SK-N-SH treated with all-trans-retinoic acid at 6 μM for 48 hours (cell line): ENCODE measurements around the gene KDSR.
"Not testable (repeated sequence)": the region's sequence is repeated elsewhere in the genome, so short reads cannot be mapped to it uniquely, and the experiment has no call there.

Experiments
- ATAC-seq: fragments of 200-7000 bp; cut with Tn5 transposase; 3 replicates; pipeline ENCODE4 v1.9.1; 2020; ENCODE audit warnings: mild to moderate bottlenecking, moderate library complexity
- ARNTL ChIP-seq: fragments of 450-650 bp; formaldehyde crosslinking; IDR thresholded peaks from 2 replicates; pipeline ENCODE4 v1.5.0; 2020; ENCODE audit warnings: low read depth, mild to moderate bottlenecking, moderate library complexity, borderline replicate concordance
- BACH2 ChIP-seq: fragments of 250-450 bp; sonication (Bioruptor Pico); IDR thresholded peaks from 2 replicates; pipeline ENCODE4 v1.9.0; 2021; ENCODE audit warnings: mild to moderate bottlenecking, borderline replicate concordance
- CSDC2 ChIP-seq: fragments of 250-450 bp; sonication (Bioruptor Pico); IDR thresholded peaks from 2 replicates; pipeline ENCODE4 v1.5.0; 2020; ENCODE audit warnings: mild to moderate bottlenecking, moderate library complexity
- ESRRG ChIP-seq: fragments of 250-450 bp; sonication (Bioruptor Pico); IDR thresholded peaks from 2 replicates; pipeline ENCODE4 v1.6.1; 2021; ENCODE audit warnings: mild to moderate bottlenecking
- GLIS3 ChIP-seq: fragments of 250-450 bp; sonication (Bioruptor Pico); IDR thresholded peaks from 2 replicates; pipeline ENCODE4 v1.5.0; 2020; ENCODE audit warnings: mild to moderate bottlenecking, moderate library complexity
- OSR1 ChIP-seq: fragments of 250-450 bp; sonication (Bioruptor Pico); IDR thresholded peaks from 2 replicates; pipeline ENCODE4 v1.8.0; 2022; ENCODE audit warnings: moderate library complexity, mild to moderate bottlenecking, inconsistent platforms
- PPARA ChIP-seq: fragments of 250-450 bp; sonication (Bioruptor Pico); IDR thresholded peaks from 2 replicates; pipeline ENCODE4 v1.5.0; 2020; ENCODE audit warnings: mild to moderate bottlenecking, borderline replicate concordance
- RARB ChIP-seq: fragments of 250-450 bp; sonication (Bioruptor Pico); IDR thresholded peaks from 2 replicates; pipeline ENCODE4 v1.8.0; 2021; ENCODE audit warnings: mild to moderate bottlenecking, moderate library complexity
- SNAI2 ChIP-seq: fragments of 250-450 bp; sonication (Bioruptor Pico); IDR thresholded peaks from 2 replicates; pipeline ENCODE4 v1.5.0; 2020; ENCODE audit warnings: mild to moderate bottlenecking, moderate library complexity
- TCF4 ChIP-seq: fragments of 250-450 bp; sonication (Bioruptor Pico); IDR thresholded peaks from 2 replicates; pipeline ENCODE4 v1.8.0; 2021; ENCODE audit warnings: mild to moderate bottlenecking, moderate library complexity, borderline replicate concordance
- TOX ChIP-seq: fragments of 250-450 bp; sonication (Bioruptor Pico); IDR thresholded peaks from 2 replicates; pipeline ENCODE4 v1.8.0; 2021; ENCODE audit warnings: mild to moderate bottlenecking, moderate library complexity, borderline replicate concordance
- ZC3H10 ChIP-seq: fragments of 250-450 bp; sonication (Bioruptor Pico); IDR thresholded peaks from 2 replicates; pipeline ENCODE4 v1.5.1; 2021; ENCODE audit warnings: mild to moderate bottlenecking, moderate library complexity
- ZFP3 ChIP-seq: fragments of 250-450 bp; sonication (Bioruptor Pico); IDR thresholded peaks from 2 replicates; pipeline ENCODE4 v1.5.0; 2020; ENCODE audit warnings: mild to moderate bottlenecking, moderate library complexity
- ZNF565 ChIP-seq: fragments of 450-650 bp; formaldehyde crosslinking; conservative IDR thresholded peaks from 2 replicates; pipeline ENCODE4 v1.5.0; 2020; ENCODE audit warnings: low read depth, mild to moderate bottlenecking, moderate library complexity
- ZNF8 ChIP-seq: fragments of 450-650 bp; formaldehyde crosslinking; IDR thresholded peaks from 2 replicates; pipeline ENCODE4 v1.5.0; 2020; ENCODE audit warnings: mild to moderate bottlenecking, moderate library complexity
- TF ChIP-seq, protein P1 (sequence below): fragments of 250-450 bp; sonication (Bioruptor Pico); IDR thresholded peaks from 2 replicates; pipeline ENCODE4 v1.8.0; 2020; ENCODE audit warnings: mild to moderate bottlenecking, moderate library complexity, borderline replicate concordance
- TF ChIP-seq, protein P2 (sequence below): fragments of 250-450 bp; sonication (Bioruptor Pico); IDR thresholded peaks from 2 replicates; pipeline ENCODE4 v1.5.1; 2020; ENCODE audit warnings: low read depth, mild to moderate bottlenecking, moderate library complexity
- TF ChIP-seq, protein P3 (sequence below): fragments of 250-450 bp; sonication (Bioruptor Pico); IDR thresholded peaks from 2 replicates; pipeline ENCODE4 v1.5.0; 2020; ENCODE audit warnings: mild to moderate bottlenecking, moderate library complexity
- TF ChIP-seq, protein P4 (sequence below): fragments of 250-450 bp; sonication (Bioruptor Pico); IDR thresholded peaks from 2 replicates; pipeline ENCODE4 v1.5.1; 2021; ENCODE audit warnings: mild to moderate bottlenecking, moderate library complexity
- TF ChIP-seq, protein P5 (sequence below): fragments of 250-450 bp; sonication (Bioruptor Pico); IDR thresholded peaks from 2 replicates; pipeline ENCODE4 v1.8.0; 2021; ENCODE audit warnings: low read depth, mild to moderate bottlenecking, moderate library complexity, borderline replicate concordance

KDSR gene

DNA sequence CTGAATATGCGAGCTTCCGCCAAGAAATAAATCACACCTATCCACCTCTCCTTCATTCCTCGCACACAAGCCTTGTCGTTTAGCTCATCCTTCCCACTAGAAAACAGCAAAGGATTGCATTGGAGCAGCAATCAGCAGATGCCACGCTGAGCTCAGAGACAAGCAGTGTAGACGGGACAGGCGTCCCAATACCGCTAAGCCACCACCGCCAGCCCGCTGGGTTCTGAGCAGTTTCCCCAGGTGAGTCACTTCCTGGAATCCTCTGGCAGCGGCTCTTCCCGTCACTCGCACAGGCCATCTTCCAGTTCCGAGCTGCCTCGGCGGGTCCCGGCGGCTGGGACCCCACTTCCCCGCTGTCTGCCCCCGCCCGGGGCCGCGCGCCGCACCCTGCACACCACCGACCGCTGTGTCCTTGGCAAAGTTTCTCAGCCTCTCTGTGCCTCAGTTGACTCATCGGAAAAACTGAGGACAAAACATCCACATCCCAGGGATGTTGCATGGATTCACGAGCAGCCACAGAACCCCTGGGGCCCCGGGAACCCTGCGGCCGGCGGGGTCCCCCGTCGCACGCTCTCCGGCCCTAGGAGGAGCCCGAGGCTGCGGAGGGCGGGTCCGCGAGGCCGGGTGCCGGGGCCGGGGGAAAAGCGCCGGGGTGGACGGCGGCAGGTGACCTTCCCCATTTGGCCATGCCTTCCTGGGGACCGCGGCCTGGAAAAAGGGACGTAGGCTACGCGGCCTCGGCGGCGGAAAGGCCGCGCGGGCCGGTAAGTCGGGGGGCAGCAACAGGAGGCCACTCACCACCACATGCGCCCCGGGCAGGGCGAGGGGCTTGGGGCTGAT lies 573 bp downstream of the KDSR start (continued):
- TF ChIP-seq, protein P1, sequence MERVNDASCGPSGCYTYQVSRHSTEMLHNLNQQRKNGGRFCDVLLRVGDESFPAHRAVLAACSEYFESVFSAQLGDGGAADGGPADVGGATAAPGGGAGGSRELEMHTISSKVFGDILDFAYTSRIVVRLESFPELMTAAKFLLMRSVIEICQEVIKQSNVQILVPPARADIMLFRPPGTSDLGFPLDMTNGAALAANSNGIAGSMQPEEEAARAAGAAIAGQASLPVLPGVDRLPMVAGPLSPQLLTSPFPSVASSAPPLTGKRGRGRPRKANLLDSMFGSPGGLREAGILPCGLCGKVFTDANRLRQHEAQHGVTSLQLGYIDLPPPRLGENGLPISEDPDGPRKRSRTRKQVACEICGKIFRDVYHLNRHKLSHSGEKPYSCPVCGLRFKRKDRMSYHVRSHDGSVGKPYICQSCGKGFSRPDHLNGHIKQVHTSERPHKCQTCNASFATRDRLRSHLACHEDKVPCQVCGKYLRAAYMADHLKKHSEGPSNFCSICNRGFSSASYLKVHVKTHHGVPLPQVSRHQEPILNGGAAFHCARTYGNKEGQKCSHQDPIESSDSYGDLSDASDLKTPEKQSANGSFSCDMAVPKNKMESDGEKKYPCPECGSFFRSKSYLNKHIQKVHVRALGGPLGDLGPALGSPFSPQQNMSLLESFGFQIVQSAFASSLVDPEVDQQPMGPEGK: no peak
- TF ChIP-seq CSDC2 (CRISPR knock-in tag) (no peak), ZFP3 (no peak), PPARA (CRISPR knock-in tag) (no peak), TCF4 (CRISPR knock-in tag) (no peak), ZC3H10 (CRISPR knock-in tag) (no peak), ARNTL (CRISPR knock-in tag) (no peak)

DNA sequence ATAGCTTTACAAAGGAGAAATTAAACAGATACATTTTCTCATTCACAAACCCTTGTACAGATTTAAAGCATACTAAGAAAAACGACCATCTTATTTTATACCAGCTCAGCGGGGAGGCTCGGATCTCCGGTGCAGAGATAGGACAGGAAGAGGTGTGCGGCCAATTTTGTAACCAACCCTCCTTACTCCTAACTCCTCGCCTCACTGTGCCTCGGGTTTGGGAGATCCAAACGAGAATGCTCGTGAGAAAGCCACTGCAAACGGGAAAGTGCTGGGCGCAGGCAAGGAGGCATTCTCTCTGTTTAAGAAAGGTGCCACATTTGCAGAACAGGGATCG lies 1.2 kb downstream of the KDSR start:
- 0 out of 3 replicates have a peak, but pooled peaks have one; percentile 0 for ATAC-seq
- TF ChIP-seq, protein P2, sequence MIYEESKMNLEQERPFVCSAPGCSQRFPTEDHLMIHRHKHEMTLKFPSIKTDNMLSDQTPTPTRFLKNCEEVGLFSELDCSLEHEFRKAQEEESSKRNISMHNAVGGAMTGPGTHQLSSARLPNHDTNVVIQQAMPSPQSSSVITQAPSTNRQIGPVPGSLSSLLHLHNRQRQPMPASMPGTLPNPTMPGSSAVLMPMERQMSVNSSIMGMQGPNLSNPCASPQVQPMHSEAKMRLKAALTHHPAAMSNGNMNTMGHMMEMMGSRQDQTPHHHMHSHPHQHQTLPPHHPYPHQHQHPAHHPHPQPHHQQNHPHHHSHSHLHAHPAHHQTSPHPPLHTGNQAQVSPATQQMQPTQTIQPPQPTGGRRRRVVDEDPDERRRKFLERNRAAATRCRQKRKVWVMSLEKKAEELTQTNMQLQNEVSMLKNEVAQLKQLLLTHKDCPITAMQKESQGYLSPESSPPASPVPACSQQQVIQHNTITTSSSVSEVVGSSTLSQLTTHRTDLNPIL (CRISPR knock-in tag): no peak
- TF ChIP-seq OSR1 (CRISPR knock-in tag) (no peak), ESRRG (CRISPR knock-in tag) (no peak), ZFP3 (no peak)
- TF ChIP-seq, all 23 proteins: peak for 0

DNA sequence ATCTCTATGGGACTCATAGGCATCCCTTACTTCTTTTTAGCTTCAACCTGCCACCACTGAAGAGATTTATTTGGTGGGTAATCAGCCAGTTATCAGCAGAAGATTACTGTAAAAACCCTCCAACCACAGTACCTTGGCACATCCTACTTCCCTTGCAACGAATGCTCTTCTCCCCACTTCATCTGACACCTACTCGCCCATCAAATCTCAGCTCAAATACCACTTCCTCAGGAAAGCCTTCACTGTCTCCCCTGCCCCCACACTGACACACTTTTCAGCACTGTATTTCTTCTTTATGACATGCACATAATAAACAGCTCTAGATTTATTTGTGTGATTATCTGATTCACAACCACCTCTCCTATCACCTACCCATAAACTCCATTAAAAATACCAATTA lies 3.1 kb downstream of the KDSR start:
- no peak for ATAC-seq
- no peak for TF ChIP-seq TCF4 (CRISPR knock-in tag)
- TF ChIP-seq, protein P3, sequence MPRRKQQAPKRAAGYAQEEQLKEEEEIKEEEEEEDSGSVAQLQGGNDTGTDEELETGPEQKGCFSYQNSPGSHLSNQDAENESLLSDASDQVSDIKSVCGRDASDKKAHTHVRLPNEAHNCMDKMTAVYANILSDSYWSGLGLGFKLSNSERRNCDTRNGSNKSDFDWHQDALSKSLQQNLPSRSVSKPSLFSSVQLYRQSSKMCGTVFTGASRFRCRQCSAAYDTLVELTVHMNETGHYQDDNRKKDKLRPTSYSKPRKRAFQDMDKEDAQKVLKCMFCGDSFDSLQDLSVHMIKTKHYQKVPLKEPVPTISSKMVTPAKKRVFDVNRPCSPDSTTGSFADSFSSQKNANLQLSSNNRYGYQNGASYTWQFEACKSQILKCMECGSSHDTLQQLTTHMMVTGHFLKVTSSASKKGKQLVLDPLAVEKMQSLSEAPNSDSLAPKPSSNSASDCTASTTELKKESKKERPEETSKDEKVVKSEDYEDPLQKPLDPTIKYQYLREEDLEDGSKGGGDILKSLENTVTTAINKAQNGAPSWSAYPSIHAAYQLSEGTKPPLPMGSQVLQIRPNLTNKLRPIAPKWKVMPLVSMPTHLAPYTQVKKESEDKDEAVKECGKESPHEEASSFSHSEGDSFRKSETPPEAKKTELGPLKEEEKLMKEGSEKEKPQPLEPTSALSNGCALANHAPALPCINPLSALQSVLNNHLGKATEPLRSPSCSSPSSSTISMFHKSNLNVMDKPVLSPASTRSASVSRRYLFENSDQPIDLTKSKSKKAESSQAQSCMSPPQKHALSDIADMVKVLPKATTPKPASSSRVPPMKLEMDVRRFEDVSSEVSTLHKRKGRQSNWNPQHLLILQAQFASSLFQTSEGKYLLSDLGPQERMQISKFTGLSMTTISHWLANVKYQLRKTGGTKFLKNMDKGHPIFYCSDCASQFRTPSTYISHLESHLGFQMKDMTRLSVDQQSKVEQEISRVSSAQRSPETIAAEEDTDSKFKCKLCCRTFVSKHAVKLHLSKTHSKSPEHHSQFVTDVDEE (CRISPR knock-in tag): no peak
- TF ChIP-seq ZNF565: no peak
- no peak for TF ChIP-seq ARNTL (CRISPR knock-in tag)
- TF ChIP-seq ESRRG (CRISPR knock-in tag): no peak
- no peak for TF ChIP-seq ZNF8 (CRISPR knock-in tag)
- no peak for TF ChIP-seq BACH2 (CRISPR knock-in tag)
- TF ChIP-seq ZFP3: no peak
- TF ChIP-seq, protein P2 (CRISPR knock-in tag): no peak
- TF ChIP-seq ZC3H10 (CRISPR knock-in tag): no peak
- TF ChIP-seq GLIS3 (CRISPR knock-in tag): no peak
- TF ChIP-seq PPARA (CRISPR knock-in tag): no peak
- TF ChIP-seq CSDC2 (CRISPR knock-in tag): no peak
- no peak for TF ChIP-seq TOX (CRISPR knock-in tag)
- no peak for TF ChIP-seq SNAI2
- no peak for TF ChIP-seq OSR1 (CRISPR knock-in tag)
- TF ChIP-seq, protein P4, sequence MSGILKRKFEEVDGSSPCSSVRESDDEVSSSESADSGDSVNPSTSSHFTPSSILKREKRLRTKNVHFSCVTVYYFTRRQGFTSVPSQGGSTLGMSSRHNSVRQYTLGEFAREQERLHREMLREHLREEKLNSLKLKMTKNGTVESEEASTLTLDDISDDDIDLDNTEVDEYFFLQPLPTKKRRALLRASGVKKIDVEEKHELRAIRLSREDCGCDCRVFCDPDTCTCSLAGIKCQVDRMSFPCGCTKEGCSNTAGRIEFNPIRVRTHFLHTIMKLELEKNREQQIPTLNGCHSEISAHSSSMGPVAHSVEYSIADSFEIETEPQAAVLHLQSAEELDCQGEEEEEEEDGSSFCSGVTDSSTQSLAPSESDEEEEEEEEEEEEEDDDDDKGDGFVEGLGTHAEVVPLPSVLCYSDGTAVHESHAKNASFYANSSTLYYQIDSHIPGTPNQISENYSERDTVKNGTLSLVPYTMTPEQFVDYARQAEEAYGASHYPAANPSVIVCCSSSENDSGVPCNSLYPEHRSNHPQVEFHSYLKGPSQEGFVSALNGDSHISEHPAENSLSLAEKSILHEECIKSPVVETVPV (CRISPR knock-in tag): no peak
- TF ChIP-seq, protein P5, sequence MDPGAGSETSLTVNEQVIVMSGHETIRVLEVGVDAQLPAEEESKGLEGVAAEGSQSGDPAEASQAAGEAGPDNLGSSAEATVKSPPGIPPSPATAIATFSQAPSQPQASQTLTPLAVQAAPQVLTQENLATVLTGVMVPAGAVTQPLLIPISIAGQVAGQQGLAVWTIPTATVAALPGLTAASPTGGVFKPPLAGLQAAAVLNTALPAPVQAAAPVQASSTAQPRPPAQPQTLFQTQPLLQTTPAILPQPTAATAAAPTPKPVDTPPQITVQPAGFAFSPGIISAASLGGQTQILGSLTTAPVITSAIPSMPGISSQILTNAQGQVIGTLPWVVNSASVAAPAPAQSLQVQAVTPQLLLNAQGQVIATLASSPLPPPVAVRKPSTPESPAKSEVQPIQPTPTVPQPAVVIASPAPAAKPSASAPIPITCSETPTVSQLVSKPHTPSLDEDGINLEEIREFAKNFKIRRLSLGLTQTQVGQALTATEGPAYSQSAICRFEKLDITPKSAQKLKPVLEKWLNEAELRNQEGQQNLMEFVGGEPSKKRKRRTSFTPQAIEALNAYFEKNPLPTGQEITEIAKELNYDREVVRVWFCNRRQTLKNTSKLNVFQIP (CRISPR knock-in tag): no peak
- no peak for TF ChIP-seq RARB (CRISPR knock-in tag)

DNA sequence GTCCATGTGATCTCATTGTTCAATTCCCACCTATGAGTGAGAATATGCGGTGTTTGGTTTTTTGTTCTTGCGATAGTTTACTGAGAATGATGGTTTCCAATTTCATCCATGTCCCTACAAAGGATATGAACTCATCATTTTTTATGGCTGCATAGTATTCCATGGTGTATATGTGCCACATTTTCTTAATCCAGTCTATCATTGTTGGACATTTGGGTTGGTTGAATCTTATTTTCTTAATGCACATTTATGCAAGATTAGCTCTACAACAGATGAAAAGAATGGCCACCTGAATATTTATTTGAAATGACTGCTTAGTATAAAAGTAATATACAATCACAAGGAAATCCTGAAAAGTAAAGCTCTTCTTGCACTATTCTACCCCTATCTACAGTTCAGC lies 3.6 kb downstream of the KDSR start:
- not testable (repeated sequence) for ATAC-seq
